Left hindlimb (tissue), 1 donor: Measurements from ENCODE around the gene RNF175.
"Not testable (repeated sequence)": the region's sequence is repeated elsewhere in the genome, so short reads cannot be mapped to it uniquely, and the experiment has no call there.

ENCODE experiments used
- DNase-seq: peaks from one replicate; pipeline ENCODE4 v3.0.0-alpha.2; 2018

The RNF175 gene

DNA sequence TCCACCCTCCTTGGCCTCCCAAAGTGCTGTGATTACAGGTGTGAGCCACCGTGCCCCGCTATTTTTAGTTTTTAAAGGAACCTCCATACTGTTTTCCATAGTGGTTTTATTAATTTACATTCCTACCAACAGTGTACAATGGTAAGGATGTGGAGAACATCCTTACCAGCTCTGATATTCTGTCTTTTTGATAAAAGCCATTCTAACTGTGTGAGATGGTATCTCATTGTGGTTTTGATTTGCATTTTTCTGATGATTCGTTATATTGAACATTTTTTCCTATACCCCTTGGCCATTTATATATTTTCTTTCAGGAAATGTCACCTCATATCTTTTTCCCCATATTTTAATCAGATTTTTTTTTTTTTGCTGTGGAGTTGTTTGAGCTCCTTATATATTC, 90.0 kb downstream of the RNF175 start:
- DNase-seq, result no peak

- DNase-seq, result no peak
Observed at GRCh38 chr4:153668647-153669046, 91.2 kb downstream of the RNF175 start.

DNA sequence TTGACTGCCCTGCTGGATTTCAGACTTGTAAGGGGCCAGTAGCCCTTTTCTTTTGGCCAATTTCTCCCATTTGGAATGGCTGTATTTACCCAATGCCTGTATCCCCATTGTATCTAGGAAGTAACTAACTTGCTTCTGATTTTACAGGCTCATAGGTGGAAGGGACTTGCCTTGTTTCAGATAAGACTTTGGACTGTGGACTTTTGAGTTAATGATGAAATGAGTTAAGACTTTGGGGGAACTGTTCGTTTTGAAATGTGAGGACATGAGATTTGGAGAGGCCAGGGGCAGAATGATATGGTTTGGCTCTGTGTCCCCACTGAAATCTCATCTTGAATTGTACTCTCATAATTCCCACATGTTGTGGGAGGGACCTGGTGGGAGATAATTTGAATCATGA, 93.3 kb downstream of the RNF175 start:
- DNase-seq, result not testable (repeated sequence)

DNA sequence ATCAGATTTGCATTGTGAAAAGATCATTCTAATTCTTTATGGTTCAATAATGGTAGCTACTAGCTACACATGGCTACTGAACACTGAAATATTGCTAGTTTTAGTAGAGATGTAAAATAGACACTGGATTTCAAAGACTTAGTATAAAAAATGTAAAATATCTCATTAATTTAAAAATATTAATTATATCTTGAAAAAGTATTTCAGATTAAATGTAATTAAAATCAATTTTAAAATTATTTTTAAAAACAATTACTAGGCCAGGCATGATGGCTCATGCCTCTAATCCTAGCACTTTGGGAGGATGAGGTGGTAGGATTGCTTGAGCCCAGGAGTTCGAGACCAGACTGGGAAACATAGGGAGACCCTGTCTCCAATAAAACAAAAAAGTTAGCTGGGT, 96.2 kb downstream of the RNF175 start:
- no peak for DNase-seq

DNA sequence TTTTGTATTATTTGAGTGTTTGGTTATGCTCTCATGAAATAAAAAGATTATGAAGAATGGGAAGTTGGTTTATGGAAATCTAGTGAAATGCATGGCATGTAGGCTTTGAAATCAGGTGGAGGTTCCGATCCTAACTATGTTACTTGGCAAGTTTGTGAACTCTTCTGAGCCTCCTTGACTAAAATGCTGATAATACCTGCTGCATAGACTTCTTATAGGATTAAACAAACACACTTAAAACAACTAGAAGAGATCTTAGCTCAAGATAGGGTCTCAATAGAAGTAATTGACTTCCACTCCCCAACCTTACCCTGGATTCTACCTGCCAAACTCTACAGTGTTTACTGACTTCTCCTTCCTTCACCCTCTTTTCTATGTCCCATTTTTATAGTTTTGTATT, 97.9 kb downstream of the RNF175 start:
- DNase-seq, result no peak

DNA sequence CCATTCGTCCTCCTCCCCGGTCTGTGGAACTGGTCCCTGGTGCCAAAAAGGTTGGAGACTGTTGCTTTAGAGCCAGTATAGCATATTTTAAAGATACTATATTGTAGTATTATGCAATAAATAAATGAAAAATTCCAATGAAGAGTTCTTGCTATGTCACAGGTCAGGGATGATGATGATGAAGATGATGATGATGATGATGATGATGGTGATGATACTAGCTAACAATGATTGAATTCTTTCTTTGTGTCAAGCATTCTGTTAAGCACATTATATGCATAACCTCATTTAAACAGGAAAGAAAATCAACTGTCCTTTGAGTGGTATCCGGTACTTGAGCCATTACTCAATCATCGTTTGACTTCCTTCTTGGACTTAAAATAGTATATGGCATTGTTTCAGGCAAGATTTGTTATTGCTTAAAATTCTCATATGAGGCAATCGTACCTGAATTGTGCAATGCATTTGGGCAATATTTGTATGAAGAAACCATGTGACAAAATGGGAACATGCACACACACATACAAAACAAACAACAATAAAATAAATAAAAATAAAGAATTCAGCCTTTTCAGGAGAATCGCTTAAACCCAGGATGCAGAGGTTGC, 98.5 kb downstream of the RNF175 start:
- no peak for DNase-seq
